Measurements from ENCODE around the gene TMEM74B.

- TF ChIP-seq CTCF (IDR thresholded peaks at IDR 0.05; ENCODE audit: low read depth, low read length, missing input control) (no peak), HNF4A (conservative IDR thresholded peaks at IDR 0.05) (no peak), REST (IDR thresholded peaks at IDR 0.05) (no peak), YY1 (IDR thresholded peaks at IDR 0.05) (no peak), MAX (IDR thresholded peaks at IDR 0.05) (no peak)
These were observed 3.8 kb downstream of the TMEM74B start for GRCh38 chr20:1180949-1181348.

All from liver (tissue), 3 donors.